GM12872 (cell line): ENCODE results near the gene ZNF70.

ENCODE experiments used
- CTCF ChIP-seq: IDR thresholded peaks from 3 replicates; pipeline ENCODE4 v1.5.1; 2011; ENCODE audit warnings: low read depth, mild to moderate bottlenecking, low read length, moderate library complexity; ENCODE audit not compliant: insufficient read depth

Gene ZNF70

GRCh38 chr22:23722160-23722559 is 28.8 kb downstream of the ZNF70 start:
- no peak for TF ChIP-seq CTCF

- no peak for TF ChIP-seq CTCF
These were observed 30.1 kb downstream of the ZNF70 start for GRCh38 chr22:23720855-23721254.

- no peak for TF ChIP-seq CTCF
These were observed 32.3 kb downstream of the ZNF70 start for GRCh38 chr22:23718371-23719165.

GRCh38 chr22:23716811-23717801 is 33.8 kb downstream of the ZNF70 start:
- no peak for TF ChIP-seq CTCF

GRCh38 chr22:23715806-23716375 is 35.0 kb downstream of the ZNF70 start:
- no peak for TF ChIP-seq CTCF

GRCh38 chr22:23714596-23715578 is 36.0 kb downstream of the ZNF70 start:
- TF ChIP-seq CTCF = no peak
